GM12801 (cell line): ENCODE measurements around the gene KRTAP19-6.

ENCODE experiments used
- TF ChIP-seq, protein P1 (sequence below): IDR thresholded peaks from one replicate; pipeline ENCODE4 v1.5.1; 2011; ENCODE audit warnings: control low read depth; ENCODE audit not compliant: insufficient read length; ENCODE audit errors: extremely low read depth

KRTAP19-6 gene

GRCh38 chr21:30563072-30563471 lies 21.4 kb upstream of the KRTAP19-6 start:
- TF ChIP-seq, protein P1, sequence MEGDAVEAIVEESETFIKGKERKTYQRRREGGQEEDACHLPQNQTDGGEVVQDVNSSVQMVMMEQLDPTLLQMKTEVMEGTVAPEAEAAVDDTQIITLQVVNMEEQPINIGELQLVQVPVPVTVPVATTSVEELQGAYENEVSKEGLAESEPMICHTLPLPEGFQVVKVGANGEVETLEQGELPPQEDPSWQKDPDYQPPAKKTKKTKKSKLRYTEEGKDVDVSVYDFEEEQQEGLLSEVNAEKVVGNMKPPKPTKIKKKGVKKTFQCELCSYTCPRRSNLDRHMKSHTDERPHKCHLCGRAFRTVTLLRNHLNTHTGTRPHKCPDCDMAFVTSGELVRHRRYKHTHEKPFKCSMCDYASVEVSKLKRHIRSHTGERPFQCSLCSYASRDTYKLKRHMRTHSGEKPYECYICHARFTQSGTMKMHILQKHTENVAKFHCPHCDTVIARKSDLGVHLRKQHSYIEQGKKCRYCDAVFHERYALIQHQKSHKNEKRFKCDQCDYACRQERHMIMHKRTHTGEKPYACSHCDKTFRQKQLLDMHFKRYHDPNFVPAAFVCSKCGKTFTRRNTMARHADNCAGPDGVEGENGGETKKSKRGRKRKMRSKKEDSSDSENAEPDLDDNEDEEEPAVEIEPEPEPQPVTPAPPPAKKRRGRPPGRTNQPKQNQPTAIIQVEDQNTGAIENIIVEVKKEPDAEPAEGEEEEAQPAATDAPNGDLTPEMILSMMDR, result no peak

DNA sequence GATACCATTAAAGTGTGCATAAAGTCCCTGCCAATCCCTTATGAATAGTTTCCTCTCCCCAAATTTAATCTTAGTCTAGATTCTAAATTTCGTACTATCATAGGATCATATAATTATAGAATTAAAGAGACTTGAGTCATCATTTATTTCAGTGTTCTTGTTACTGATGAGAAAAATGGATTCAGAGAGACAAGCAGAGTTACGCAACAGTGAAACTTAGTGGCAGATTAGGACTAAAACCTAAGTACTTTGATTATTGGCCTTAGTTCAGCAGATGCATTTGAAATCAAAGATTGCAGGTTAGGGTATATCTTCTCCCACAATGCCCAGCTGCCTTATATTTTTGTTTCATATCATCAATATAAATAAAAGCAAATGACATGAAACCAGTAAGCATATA lies 20.3 kb upstream of the KRTAP19-6 start:
- TF ChIP-seq, protein P1, result no peak

- TF ChIP-seq, protein P1, result no peak
Measured at GRCh38 chr21:30561264-30561895, 19.7 kb upstream of the KRTAP19-6 start, which contains the start of gene KRTAP19-7. Gene KRTAP19-7, minus strand, starts transcription at chr21:30561314. Its CDS starts 25 bp downstream, at chr21:30561289.

GRCh38 chr21:30555095-30555494 lies 13.4 kb upstream of the KRTAP19-6 start:
- TF ChIP-seq, protein P1, result no peak

DNA sequence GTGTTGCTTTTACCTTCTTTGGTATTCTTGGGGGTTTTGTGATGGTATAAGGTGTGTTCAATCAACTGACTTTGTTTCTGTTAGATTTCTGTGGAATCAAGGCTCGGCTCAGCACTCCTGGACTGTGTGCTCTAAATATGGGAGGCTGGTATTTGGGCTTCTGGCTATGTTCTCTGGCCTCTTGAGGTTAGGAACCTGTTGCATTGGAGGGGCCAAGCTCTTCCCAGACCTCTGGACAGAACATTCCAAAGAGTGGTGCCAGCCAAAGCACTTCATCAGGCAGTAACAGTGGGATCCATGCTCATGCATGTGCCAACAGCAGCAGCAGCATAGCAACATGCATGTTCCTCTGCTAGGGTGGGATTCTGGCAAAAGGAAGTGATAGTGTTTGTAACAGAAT lies 11.1 kb upstream of the KRTAP19-6 start:
- TF ChIP-seq, protein P1, result no peak

DNA sequence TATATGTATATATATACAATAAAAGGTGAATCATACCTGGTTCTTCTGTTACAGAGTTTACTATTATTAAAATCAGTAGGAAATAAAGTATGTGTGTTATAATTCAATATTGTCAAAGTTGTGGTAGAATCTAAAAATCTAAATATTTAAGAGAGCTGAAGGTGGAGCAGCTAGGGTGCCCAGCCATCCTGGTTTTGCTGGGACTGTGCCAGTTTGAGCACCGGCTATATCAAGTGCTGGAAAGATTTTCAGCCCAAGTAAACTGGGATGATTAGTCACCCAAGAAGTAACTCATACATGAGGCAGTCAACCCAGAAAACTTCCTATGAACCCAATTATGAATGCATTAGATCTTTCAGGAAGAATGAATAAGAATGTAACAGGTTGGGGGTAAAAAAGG lies 22.8 kb downstream of the KRTAP19-6 start:
- TF ChIP-seq, protein P1, result no peak

GRCh38 chr21:30515681-30516080 lies 26.0 kb downstream of the KRTAP19-6 start:
- TF ChIP-seq, protein P1, result no peak
